ENCODE measurements around the gene BPIFA1.
A peak's percentile ranks its signal among the peaks of the same experiment; 100 is the strongest.

The BPIFA1 gene

DNA sequence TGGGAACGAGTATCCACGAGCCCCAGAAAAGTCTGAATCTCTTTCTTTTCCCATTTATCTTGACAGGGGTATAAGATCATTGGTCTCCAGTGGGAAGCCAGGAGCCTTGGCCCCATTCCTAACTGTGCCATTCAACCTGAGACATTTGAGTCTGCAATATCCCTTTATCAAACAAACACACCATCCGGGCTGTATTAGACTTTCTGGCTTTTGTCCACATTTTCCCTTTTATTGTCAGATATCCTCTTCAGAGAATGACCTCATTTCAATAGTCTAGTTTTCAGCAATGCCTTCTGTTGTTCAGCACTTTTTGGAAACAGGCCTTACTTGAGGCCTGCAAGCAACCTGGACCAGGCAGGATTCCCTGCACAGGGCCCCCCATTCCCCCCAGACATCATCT, 15.7 kb downstream of the BPIFA1 start:
- TF ChIP-seq, protein P1, sequence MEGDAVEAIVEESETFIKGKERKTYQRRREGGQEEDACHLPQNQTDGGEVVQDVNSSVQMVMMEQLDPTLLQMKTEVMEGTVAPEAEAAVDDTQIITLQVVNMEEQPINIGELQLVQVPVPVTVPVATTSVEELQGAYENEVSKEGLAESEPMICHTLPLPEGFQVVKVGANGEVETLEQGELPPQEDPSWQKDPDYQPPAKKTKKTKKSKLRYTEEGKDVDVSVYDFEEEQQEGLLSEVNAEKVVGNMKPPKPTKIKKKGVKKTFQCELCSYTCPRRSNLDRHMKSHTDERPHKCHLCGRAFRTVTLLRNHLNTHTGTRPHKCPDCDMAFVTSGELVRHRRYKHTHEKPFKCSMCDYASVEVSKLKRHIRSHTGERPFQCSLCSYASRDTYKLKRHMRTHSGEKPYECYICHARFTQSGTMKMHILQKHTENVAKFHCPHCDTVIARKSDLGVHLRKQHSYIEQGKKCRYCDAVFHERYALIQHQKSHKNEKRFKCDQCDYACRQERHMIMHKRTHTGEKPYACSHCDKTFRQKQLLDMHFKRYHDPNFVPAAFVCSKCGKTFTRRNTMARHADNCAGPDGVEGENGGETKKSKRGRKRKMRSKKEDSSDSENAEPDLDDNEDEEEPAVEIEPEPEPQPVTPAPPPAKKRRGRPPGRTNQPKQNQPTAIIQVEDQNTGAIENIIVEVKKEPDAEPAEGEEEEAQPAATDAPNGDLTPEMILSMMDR (IDR thresholded peaks at IDR 0.05; ENCODE audit: low read depth, low read length): no peak
- H3K4me3 ChIP-seq (ENCODE audit: low read depth, low read length): no peak overlapping the region

- no peak overlapping the region for H3K4me3 ChIP-seq (ENCODE audit: low read depth, low read length)
- TF ChIP-seq, protein P1 (IDR thresholded peaks at IDR 0.05; ENCODE audit: low read depth, low read length): no peak
These were observed 16.7 kb downstream of the BPIFA1 start for GRCh38 chr20:33252460-33252859.

DNA sequence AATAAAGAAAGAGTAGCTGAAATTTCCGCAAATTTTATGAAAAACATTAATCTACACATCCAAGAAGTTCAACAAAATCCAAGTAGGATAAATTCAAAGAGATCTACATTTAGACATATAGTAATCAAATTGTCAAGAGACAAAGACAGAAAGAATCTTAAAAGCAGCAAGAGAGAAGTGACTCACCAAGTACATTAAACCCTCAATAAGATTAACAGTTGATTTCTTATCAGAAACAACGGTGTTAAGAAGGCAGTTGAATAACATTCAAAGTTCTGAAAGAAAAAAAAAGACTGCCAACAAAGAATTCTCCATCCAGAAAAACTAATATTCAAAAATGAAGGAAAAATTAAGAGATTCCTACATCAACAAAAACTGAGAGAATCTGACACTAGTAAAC, 19.2 kb downstream of the BPIFA1 start:
- H3K4me3 ChIP-seq (ENCODE audit: low read depth, low read length): no peak overlapping the region
- TF ChIP-seq, protein P1 (IDR thresholded peaks at IDR 0.05; ENCODE audit: low read depth, low read length): no peak

GRCh38 chr20:33257237-33257636, 21.4 kb downstream of the BPIFA1 start:
- no peak overlapping the region for H3K4me3 ChIP-seq (ENCODE audit: low read depth, low read length)
- TF ChIP-seq, protein P1 (IDR thresholded peaks at IDR 0.05; ENCODE audit: low read depth, low read length): no peak

DNA sequence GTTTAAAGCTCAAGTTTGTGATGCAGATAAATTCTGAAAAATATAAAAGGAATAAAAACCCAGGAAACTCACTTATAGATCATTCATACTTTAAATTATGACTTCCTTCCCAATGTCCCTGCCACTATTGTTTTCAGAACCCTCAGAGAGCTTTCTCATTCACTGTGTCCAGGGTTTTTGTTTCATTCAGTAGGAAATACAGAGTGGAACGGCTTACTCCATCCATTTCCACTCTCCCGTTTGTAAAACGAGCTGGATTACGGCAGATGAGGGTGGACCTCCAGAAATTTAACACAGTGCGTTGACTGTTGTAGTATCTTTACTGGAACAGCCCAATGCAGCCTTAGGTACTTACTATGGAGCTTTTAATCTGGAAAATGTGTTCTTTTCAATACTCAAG, 23.6 kb downstream of the BPIFA1 start:
- TF ChIP-seq, protein P1 (IDR thresholded peaks at IDR 0.05; ENCODE audit: low read depth, low read length): no peak

DNA sequence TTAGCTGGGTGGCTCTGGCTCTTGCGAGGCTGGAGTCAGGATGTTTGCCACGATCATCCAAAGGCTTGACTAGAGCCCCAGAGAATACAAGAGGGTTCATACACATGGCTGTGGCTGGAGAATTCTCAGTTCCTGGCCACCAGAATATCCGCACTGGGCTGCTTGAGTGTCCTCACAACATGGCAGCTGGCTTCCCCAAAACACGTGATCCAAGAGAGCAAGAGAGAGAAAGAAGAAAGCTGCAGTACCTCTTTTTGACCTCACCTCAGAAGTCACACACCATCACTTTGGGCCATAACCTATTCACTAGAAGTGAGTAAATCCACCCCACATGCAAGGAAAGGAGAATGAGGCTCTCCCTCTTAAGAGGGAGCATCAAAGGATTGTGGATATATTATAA, 25.7 kb downstream of the BPIFA1 start:
- TF ChIP-seq, protein P1 (IDR thresholded peaks at IDR 0.05; ENCODE audit: low read depth, low read length): no peak
- no peak overlapping the region for H3K4me3 ChIP-seq (ENCODE audit: low read depth, low read length)

More for the DNA sequence above, 23.6 kb downstream of the BPIFA1 start:
- no peak overlapping the region for H3K4me3 ChIP-seq (ENCODE audit: low read depth, low read length)

DNA sequence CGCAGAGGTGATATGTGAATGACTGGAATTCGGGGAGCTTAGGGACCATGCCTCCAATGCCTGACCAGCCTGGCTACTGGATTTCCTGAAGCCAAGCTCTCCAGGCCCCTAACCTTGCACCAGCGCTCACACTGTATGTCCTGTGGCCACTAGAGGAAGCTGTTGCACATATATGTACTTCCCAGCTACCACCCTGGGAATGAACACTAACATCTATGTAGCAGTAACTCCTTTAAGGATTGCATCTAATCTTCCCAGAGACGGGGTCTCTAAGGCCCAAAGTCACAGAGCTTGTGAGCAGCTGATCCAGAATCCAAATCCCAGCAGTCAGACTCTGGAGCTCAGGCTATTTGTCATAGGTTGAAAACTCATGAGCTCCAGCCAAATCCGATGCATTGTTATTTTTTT, 26.9 kb downstream of the BPIFA1 start:
- TF ChIP-seq, protein P1 (IDR thresholded peaks at IDR 0.05; ENCODE audit: low read depth, low read length): peak; percentile 59
- H3K4me3 ChIP-seq (ENCODE audit: low read depth, low read length): no peak overlapping the region
